Measurements from ENCODE around the gene IL9R.
"Not testable (repeated sequence)": the region's sequence is repeated elsewhere in the genome, so short reads cannot be mapped to it uniquely, and the experiment has no call there.

IL9R gene

DNA sequence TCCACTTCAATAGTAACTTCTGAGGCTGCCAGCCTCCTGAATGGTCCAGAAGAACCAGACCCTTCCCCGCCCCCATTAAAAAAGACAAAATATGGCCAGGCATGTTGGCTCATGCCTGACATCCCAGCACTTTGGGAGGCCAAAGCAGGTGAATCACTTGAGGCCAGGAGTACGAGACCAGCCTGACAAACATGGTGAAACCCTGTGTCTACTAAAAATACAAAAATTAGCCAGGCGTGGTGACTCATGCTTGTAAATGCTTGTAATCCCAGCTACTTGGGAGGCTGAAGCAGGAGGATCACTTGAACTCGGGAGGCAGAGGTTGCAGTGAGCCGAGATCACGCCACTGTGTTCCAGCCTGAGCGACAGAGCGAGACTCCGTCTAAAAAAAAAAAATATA lies 2.3 kb downstream of the IL9R start:
- not testable (repeated sequence) for DNase-seq

DNA sequence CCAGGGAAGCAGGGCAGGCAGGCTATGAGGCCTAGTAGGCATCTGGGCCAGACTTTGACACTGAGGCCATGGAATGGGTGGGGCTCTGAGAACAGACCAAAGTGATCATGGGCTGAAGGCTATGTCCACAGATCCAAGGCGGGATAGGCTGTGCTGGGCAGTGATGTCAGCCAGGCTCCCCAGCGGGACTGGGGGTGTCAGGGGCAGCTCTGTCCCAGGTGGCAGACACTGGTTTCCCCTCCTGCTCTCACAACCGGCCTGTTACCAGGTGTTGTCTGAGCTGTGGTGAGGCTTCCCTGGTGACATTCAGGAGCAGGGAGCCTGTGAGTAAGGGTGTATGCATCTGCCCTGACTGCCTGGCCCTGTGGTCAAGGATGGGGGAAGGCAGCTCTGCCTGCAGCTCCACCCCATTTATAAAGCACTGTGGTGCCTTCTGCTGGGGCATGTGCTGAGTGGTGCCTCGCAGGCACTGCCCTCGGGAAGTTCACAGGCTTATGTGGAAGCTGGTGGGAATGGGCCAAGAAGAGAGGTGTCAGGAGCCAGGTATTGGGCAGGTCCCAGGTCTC lies 2.9 kb downstream of the IL9R start:
- DNase-seq: no peak

DNA sequence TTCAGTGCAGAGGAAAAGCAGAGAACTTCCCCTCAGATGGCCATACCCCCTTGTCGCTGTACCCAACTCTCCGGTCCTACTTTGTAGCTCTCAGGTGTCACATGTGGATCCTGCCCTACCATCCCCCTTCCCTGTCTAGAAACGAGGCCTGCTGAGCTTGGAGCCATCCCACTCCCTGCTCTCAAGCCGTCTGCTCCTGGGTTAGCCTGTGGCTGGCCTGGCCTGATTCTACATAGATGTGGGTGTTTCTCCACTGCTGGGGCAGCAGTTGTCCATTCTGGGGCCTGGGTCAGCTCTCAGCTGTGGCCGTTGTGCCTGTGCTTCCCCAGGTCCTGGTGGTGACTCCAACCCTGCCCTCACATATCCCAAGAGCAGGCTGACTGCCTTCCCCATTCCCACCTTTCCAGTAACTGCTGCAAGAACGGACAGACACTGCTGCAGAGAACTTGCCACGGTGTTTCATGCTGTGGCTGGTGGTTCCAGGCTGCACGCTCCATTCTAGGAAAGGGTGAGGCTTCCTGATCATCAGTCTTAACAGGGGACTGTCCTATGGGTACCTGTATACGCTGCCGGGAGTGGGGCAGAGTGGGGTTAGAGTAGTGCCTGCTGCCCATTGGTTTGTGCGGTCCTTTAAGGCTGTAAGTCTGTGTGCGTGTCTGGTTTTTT lies 3.6 kb downstream of the IL9R start:
- no peak for DNase-seq

DNA sequence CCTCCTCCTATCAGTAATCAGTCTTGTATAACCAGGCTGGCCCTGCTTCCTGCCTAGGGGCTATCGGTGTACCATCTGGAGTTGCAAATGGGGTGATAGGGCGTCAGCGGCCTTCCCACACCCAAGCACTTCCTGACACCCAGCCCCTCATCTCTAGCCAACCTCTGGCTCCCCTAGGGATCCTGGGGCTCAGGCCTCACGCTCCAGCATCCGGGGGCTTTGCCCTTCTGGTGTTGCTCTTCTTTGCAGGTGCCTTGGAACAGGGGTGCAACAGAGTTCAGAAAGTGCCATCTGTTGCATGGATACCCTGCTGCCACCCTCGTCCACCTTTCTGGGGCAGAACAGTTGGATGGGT lies 4.1 kb downstream of the IL9R start:
- no peak for DNase-seq

DNA sequence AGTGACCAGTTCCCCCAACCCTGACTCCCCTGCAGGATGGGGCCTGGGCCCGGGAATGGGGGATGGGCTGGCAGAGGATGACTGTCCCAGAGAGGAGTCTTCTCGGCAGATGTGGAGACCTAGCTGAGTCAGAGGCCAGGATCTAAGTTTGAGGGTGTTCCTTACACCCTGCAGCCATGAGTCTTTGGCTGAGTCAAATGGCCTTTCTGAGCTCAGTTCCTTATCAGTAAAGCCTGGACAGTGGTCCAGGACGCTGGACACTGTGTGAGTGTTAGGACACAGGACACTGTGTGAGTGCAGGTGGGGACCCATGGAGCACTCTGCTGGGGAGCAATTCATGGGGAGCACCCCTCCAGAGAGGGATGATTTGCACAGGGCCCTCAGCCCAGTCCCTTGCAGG lies 5.0 kb downstream of the IL9R start:
- DNase-seq: no peak

DNA sequence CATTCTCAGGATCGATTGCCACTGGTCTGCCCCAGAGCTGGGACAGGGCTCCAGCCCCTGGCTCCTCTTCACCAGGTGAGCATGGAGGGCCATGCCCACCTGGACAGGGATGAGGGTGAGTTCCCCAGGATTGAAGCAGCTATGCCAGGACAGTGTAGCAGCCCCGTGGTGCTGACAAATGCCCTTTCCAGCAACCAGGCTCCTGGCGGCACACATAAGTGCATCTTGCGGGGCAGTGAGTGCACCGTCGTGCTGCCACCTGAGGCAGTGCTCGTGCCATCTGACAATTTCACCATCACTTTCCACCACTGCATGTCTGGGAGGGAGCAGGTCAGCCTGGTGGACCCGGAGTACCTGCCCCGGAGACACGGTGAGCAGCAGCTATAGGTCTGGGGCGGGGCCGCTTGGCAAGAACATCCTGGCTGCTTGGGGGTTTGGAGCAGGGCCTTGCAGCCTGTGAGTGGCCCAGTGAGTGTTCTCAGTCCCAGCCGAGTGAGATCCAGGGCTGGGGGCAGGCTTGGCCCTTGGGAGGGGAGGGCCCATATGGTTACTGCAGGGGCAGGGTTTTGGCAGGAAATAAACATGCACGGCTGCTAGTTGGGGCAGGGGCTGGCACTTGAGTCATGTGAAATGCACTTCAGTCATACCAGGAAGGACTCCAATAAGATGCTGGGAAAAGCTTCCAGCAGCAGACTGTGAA lies 6.1 kb downstream of the IL9R start:
- DNase-seq: no peak

DNA sequence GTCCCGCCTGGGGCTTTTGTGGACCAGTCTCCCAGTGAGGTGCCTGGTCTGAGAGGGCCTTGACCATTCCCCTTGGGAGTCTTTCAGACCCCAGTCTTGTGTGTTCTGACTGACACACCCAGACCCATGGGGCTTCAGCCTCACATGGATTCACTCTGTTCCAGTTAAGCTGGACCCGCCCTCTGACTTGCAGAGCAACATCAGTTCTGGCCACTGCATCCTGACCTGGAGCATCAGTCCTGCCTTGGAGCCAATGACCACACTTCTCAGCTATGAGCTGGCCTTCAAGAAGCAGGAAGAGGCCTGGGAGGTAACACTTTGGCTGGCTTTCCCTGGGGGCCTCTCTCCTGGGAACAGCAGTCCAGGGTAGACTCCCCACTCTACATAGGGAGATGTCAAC lies 6.8 kb downstream of the IL9R start:
- no peak for DNase-seq

DNA sequence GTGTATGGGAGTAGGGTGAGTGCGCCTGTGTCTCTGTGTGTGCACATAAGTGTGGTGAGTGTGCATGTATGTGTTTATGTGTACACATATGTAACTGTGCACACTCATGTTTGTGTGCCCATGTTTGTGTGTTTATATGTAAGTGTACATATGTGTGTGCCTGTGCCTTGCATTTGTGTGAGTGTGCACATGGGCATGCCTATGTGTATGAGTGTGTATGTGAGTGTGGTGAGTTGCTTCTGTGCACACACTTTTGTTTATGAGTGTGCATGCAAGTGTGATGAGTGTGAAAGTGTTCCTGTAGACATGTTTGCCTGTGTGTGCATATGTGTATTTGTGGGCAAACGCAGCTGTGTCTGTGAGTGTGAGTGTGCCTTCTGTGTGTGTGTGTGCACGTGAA lies 7.2 kb downstream of the IL9R start:
- DNase-seq: no peak

DNA sequence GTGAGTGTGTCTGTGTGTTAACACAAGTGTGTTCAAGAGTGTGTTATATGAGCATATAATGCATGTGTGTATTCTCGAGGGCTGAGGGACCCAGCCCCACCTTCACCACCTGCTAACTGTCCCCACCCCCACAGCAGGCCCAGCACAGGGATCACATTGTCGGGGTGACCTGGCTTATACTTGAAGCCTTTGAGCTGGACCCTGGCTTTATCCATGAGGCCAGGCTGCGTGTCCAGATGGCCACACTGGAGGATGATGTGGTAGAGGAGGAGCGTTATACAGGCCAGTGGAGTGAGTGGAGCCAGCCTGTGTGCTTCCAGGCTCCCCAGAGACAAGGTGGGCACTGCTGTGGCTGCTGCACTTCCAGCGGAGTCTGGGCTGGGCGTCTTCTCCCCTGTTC lies 7.6 kb downstream of the IL9R start:
- DNase-seq: no peak

DNA sequence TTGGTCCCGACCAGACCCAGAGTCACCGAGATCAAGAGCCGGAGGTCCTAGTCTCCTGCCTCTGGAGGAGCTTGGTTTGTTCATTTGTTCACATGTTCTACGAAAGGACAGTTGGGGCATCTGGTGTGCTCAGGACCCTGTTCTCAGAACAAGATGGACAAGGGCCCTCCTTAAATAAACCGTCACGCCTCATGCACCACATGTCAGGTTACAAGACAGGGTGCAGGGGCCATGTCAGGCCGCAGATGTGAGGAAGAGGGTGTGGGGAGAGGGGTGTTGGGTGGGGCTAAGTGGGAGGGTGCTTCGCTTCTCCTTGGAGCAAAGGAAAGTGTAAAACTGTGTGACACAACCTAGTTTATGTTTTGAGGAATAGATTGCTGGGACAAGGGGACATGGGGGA lies 9.0 kb downstream of the IL9R start:
- DNase-seq: not testable (repeated sequence)

DNA sequence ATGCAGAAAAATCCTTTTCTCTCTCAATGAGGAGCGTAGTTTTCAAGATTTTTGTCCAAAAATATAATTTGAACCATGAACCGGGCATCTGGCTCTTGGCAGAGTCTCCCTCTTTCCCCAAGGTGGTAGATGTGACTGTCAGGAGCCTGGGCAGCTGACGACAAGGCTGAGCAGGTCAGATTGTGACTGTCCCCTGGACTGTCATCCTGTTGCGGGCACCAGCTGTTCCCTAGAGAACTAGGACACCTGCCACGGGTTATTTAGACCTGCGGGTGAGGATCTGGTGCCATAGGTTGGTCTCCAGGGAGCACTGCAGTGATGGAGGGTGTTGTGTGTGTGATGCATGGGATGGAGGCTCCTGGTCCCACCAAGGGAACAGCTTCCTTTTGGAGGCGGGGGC lies 10.9 kb downstream of the IL9R start:
- DNase-seq: not testable (repeated sequence)

DNA sequence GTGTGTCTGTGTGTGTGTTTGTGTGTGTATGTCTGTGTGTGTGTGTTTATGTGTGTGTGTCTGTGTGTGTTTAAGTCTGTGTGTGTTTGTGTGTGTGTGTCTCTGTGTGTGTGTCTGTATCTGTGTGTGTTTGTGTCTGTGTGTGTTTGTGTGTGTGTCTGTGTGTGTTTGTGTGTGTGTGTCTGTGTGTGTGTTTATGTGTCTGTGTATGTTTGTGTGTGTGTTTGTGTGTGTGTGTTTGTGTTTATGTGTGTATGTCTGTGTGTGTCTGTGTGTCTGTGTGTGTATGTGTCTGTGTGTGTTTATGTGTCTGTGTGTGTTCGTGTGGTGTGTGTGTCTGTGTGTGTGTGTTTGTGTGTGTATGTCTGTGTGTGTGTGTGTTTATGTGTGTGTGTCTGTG lies 11.4 kb downstream of the IL9R start:
- DNase-seq: no peak

DNA sequence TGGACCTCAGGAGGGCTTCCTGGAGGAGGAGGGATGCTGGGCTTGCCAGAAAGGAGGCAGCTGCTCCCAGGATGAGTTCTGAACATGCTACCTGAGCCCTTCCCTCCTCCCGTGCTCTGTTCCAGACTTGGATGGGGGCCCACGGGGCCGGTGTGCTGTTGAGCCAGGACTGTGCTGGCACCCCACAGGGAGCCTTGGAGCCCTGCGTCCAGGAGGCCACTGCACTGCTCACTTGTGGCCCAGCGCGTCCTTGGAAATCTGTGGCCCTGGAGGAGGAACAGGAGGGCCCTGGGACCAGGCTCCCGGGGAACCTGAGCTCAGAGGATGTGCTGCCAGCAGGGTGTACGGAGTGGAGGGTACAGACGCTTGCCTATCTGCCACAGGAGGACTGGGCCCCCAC lies 12.2 kb downstream of the IL9R start:
- DNase-seq: not testable (repeated sequence)

DNA sequence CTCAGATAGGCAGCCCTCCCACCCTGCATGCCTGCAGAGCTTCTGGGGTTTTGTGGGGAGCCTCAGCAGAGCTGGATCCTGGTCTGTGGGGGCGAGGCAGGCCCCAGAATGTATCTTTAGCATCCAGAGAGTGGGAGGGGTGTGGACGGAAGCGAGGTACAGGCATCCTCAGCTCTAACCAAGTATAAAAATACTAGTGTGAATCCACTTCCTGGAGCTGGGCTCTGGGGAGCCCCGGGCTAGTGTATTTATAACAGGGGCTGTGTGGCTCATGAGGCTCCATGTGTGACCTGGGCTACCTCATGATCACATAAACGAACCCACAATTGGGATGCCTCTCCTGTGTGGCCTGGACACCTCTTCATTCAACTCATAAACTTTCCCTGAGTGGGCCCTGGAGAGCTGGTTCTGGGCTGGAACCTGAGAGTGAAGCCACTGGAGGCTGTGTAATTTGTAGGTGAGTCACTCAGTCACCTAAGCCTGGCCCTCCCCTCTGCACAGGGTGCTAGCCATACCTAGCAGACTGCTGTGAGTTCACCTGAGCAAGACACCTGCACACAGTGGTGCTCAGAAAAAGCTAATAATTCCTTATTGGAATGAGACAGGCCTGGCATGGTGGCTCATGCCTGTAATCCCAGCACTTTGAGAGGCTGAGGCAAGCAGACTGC lies 15.9 kb downstream of the IL9R start:
- DNase-seq: not testable (repeated sequence)

DNA sequence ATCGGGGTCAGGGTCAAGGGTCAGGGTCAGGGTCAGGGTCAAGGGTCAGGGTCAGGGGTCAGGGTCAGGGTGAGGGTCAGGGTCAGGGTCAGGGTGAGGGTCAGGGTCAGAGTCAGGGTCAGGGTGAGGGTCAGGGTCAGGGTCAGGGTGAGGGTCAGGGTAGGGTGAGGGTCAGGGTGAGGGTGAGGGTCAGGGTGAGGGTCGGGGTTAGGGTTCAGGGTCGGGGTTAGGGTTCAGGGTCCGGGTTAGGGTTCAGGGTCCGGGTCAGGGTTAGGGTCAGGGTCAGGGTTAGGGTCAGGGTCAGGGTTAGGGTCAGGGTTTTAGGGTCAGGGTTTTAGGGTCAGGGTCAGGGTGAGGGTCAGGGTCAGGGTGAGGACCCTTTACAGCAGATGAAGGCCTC lies 22.4 kb downstream of the IL9R start:
- not testable (repeated sequence) for DNase-seq

DNA sequence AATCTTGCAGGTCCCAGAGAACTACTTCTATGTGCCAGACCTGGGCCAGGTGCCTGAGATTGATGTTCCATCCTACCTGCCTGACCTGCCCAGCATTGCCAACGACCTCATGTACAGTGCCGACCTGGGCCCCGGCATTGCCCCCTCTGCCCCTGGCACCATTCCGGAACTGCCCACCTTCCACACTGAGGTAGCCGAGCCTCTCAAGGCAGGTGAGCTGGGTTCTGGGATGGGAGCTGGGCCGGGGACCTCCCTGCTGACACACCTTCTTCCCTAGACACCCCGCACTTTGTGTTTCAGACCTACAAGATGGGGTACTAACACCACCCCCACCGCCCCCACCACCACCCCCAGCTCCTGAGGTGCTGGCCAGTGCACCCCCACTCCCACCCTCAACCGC lies 25.5 kb downstream of the IL9R start:
- not testable (repeated sequence) for DNase-seq

DNA sequence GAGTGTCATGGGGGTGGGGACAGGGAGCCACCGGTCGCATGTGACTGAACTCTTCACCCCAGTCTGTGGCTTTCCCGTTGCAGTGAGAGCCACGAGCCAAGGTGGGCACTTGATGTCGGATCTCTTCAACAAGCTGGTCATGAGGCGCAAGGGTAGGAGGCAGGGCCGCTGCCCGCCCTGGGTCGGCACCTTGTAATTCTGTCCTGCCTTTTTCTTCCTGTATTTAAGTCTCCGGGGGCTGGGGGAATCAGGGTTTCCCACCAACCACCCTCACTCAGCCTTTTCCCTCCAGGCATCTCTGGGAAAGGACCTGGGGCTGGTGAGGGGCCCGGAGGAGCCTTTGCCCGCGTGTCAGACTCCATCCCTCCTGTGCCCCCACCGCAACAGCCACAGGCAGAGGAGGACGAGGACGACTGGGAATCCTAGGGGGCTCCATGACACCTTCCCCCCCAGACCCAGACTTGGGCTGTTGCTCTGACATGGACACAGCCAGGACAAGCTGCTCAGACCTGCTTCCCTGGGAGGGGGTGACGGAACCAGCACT lies 27.5 kb downstream of the IL9R start:
- DNase-seq: not testable (repeated sequence)

DNA sequence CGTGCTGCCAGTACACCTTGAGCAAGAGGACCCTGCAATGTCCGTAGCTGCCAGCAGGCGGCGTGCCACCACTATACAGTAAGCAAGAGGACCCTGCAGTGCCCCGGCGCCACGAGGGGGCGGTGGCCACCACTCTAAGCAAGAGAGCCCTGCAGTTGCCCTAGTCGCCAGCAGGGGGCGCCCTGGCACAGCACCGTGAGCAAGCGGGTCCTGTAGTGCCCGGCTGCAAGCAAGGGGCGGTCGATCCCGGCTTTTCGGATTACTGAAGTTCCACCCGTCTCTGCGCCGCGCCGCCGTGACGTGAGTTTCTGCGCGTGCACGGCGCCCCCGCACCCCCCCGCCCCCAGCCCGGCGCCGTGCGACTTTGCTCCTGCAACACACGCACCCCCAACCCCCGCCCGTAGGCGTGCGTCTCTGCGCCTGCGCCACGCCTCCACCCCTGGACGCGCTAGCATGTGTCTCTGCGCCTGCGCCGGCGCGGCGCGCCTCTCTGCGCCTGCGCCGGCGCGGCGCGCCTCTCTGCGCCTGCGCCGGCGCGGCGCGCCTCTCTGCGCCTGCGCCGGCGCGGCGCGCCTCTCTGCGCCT lies 31.2 kb downstream of the IL9R start:
- not testable (repeated sequence) for DNase-seq

DNA sequence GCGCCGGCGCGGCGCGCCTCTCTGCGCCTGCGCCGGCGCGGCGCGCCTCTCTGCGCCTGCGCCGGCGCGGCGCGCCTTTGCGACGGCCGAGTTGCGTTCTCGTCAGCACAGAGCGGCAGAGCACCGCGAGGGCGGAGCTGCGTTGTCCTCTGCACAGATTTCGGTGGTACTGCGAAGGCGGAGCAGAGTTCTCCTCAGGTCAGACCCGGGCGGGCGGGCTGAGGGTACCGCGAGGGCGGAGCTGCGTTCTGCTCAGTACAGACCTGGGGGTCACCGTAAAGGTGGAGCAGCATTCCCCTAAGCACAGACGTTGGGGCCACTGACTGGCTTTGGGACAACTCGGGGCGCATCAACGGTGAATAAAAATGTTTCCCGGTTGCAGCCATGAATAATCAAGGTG lies 31.8 kb downstream of the IL9R start:
- DNase-seq: not testable (repeated sequence)

DNA sequence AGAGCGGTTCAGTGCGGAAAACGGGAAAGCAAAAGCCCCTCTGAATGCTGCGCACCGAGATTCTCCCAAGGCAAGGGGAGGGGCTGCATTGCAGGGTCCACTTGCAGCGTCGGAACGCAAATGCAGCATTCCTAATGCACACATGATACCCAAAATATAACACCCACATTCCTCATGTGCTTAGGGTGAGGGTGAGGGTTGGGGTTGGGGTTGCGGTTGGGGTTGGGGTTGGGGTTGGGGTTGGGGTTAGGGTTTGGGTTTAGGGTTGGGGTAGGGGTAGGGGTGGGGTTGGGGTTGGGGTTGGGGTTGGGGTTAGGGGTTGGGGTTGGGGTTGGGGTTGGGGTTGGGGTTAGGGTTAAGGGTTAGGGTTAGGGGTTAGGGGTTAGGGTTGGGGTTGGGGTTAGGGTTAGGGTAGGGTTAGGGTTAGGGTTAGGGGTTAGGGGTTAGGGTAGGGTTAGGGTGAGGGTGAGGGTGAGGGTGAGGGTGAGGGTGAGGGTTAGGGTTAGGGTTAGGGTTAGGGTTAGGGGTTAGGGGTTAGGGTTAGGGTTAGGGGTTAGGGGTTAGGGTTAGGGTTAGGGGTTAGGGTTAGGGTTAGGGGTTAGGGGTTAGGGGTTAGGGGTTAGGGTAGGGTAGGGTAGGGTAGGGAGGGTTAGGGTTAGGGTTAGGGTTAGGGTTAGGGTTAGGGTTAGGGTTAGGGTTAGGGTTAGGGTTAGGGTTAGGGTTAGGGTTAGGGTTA lies 32.4 kb downstream of the IL9R start:
- DNase-seq: not testable (repeated sequence)

DNA sequence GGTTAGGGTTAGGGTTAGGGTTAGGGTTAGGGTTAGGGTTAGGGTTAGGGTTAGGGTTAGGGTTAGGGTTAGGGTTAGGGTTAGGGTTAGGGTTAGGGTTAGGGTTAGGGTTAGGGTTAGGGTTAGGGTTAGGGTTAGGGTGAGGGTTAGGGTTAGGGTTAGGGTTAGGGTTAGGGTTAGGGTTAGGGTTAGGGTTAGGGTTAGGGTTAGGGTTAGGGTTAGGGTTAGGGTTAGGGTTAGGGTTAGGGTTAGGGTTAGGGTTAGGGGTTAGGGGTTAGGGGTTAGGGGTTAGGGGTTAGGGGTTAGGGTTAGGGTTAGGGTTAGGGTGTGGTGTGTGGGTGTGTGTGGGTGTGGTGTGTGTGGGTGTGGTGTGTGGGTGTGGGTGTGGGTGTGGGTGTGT lies 33.0 kb downstream of the IL9R start:
- not testable (repeated sequence) for DNase-seq
